ENCODE data around the gene ATG12. TPM values are rescaled to one million over a fixed set of nuclear protein-coding genes. Genes with fewer than 3 reads are reported as not detected.
"Not testable (repeated sequence)": the region's sequence is repeated elsewhere in the genome, so short reads cannot be mapped to it uniquely, and the experiment has no call there.

ATG12 gene
- total RNA-seq, 1 experiment from 2014 or later: 18.9 TPM

DNA sequence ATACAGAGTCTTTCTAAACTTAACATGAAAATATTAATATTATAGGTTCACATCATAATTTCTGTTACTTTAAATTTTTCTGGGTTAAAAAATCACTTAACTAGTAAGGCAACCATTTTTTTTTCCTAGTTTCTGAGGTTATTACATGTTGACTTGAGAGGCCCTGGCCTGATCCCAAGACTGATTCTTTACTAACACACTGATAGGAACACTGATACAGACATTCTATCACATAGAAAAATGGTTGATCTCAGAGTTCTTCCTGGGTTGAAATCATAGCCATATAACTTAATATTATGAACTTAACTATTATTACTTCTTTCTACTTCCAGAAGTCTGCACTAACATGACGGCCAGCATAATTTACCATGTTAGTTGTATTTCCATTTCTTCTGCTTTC lies 43.3 kb upstream of the ATG12 start:
- no peak for DNase-seq
- no peak overlapping the region for H3K27ac ChIP-seq (ENCODE audit: low read length)
- TF ChIP-seq, protein P1, sequence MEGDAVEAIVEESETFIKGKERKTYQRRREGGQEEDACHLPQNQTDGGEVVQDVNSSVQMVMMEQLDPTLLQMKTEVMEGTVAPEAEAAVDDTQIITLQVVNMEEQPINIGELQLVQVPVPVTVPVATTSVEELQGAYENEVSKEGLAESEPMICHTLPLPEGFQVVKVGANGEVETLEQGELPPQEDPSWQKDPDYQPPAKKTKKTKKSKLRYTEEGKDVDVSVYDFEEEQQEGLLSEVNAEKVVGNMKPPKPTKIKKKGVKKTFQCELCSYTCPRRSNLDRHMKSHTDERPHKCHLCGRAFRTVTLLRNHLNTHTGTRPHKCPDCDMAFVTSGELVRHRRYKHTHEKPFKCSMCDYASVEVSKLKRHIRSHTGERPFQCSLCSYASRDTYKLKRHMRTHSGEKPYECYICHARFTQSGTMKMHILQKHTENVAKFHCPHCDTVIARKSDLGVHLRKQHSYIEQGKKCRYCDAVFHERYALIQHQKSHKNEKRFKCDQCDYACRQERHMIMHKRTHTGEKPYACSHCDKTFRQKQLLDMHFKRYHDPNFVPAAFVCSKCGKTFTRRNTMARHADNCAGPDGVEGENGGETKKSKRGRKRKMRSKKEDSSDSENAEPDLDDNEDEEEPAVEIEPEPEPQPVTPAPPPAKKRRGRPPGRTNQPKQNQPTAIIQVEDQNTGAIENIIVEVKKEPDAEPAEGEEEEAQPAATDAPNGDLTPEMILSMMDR (conservative IDR thresholded peaks at IDR 0.05; ENCODE audit: low read depth, low read length): no peak
- no peak for TF ChIP-seq EZH2phosphoT487 (IDR thresholded peaks at IDR 0.05; ENCODE audit: borderline replicate concordance, low read length)
- TF ChIP-seq EZH2 (IDR thresholded peaks at IDR 0.05; ENCODE audit: low read length, unreplicated experiment): no peak
- ChIA-PET POLR2A (ENCODE audit: unreplicated experiment) (no interaction called here), CTCF (no interaction called here)
- intact Hi-C loops (cut with micrococcal nuclease): no loop called here
- H3K4me3 ChIP-seq (ENCODE audit: low read length): no peak overlapping the region
- ATAC-seq: no peak
- H3F3A ChIP-seq (ENCODE audit: low read length, unreplicated experiment): no peaks in the 10 kb centered on the region
- H4K20me1 ChIP-seq (ENCODE audit: low read length): no peaks in the 10 kb centered on the region
- H3K9me3 ChIP-seq (ENCODE audit: low read length): no peaks in the 10 kb centered on the region
- no peaks in the 10 kb centered on the region for H3K4me1 ChIP-seq (ENCODE audit: insufficient read depth, low read length)
- H3K9me2 ChIP-seq (replicated peaks; ENCODE audit: low read length): no peaks in the 10 kb centered on the region
- no TSS peak for BruUV-seq (replicated peaks)
- H3K4me2 ChIP-seq (ENCODE audit: low read length): no peak overlapping the region
- H2AFZ ChIP-seq (ENCODE audit: low read length): no peak overlapping the region
- H3K36me3 ChIP-seq (ENCODE audit: low read depth, low read length): no peaks in the 10 kb centered on the region
- no peaks in the 10 kb centered on the region for H3K27me3 ChIP-seq (ENCODE audit: low read length)
- no peaks in the 10 kb centered on the region for H3K79me2 ChIP-seq (ENCODE audit: low read length)
- H3K9ac ChIP-seq (ENCODE audit: low read length): no peak overlapping the region

DNA sequence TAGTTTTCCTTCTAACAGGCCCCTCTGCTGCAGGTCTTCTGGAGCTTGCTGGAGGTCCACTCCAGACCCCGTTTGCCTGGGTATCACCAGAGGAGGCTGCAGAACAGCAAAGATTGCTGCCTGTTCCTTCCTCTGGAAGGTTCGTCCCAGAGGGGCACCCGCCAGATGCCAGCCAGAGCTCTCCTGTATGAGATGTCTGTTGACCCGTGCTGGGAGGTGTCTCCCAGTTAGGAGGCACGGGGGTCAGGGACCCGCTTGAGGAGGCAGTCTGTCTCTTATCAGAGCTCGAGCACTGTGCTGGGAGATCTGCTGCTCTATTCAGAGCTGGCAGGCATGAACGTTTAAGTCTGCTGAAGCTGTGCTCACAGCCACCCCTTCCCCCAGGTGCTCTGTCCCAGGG lies 41.1 kb upstream of the ATG12 start:
- CTCF ChIA-PET: interaction anchor here (0.6 kb wide), 1 partner anchor 167 kb away, joined by 4 read pairs; no protein-coding TSS in a partner anchor
- POLR2A ChIA-PET (ENCODE audit: unreplicated experiment); BruUV-seq (replicated peaks): not testable (repeated sequence)

GRCh38 chr5:115877342-115877741 lies 36.0 kb upstream of the ATG12 start:
- POLR2A ChIA-PET (ENCODE audit: unreplicated experiment); H3K9ac ChIP-seq (ENCODE audit: low read length); DNase-seq; H3K9me2 ChIP-seq (replicated peaks; ENCODE audit: low read length); BruUV-seq (replicated peaks); H3K9me3 ChIP-seq (ENCODE audit: low read length); intact Hi-C loops (cut with micrococcal nuclease); H3K27me3 ChIP-seq (ENCODE audit: low read length); H3F3A ChIP-seq (ENCODE audit: low read length, unreplicated experiment); CTCF ChIA-PET; H3K36me3 ChIP-seq (ENCODE audit: low read depth, low read length); H3K79me2 ChIP-seq (ENCODE audit: low read length); H3K27ac ChIP-seq (ENCODE audit: low read length); H3K4me2 ChIP-seq (ENCODE audit: low read length); H3K4me3 ChIP-seq (ENCODE audit: low read length); ATAC-seq; H4K20me1 ChIP-seq (ENCODE audit: low read length); H2AFZ ChIP-seq (ENCODE audit: low read length): not testable (repeated sequence)
- H3K4me1 ChIP-seq (ENCODE audit: insufficient read depth, low read length): peaks cover 16% of the 10 kb centered on the region

More for the DNA sequence above, 41.1 kb upstream of the ATG12 start:
- H3F3A ChIP-seq (ENCODE audit: low read length, unreplicated experiment); H3K79me2 ChIP-seq (ENCODE audit: low read length); H3K4me1 ChIP-seq (ENCODE audit: insufficient read depth, low read length); H4K20me1 ChIP-seq (ENCODE audit: low read length); H3K4me2 ChIP-seq (ENCODE audit: low read length); H3K36me3 ChIP-seq (ENCODE audit: low read depth, low read length); H3K9me2 ChIP-seq (replicated peaks; ENCODE audit: low read length); ATAC-seq; H2AFZ ChIP-seq (ENCODE audit: low read length); intact Hi-C loops (cut with micrococcal nuclease); H3K9me3 ChIP-seq (ENCODE audit: low read length); H3K27ac ChIP-seq (ENCODE audit: low read length); H3K9ac ChIP-seq (ENCODE audit: low read length); H3K4me3 ChIP-seq (ENCODE audit: low read length); H3K27me3 ChIP-seq (ENCODE audit: low read length); DNase-seq: not testable (repeated sequence)

GRCh38 chr5:115875447-115875846 lies 34.1 kb upstream of the ATG12 start:
- BruUV-seq (replicated peaks): no TSS peak
- DNase-seq (peak; percentile 4), ATAC-seq (no peak)
- Histone ChIP-seq H4K20me1 (ENCODE audit: low read length) (peaks cover 5% of the 10 kb centered on the region), H3K4me3 (ENCODE audit: low read length) (no peak overlapping the region), H2AFZ (ENCODE audit: low read length) (no peak overlapping the region), H3K4me1 (ENCODE audit: insufficient read depth, low read length) (peaks cover 16% of the 10 kb centered on the region), H3K36me3 (ENCODE audit: low read depth, low read length) (0 out of 2 replicates have a peak, but pooled peaks cover 6% of the 10 kb centered on the region), H3F3A (ENCODE audit: low read length, unreplicated experiment) (no peaks in the 10 kb centered on the region), H3K27ac (ENCODE audit: low read length) (no peak overlapping the region), H3K9me2 (replicated peaks; ENCODE audit: low read length) (no peaks in the 10 kb centered on the region), H3K79me2 (ENCODE audit: low read length) (no peaks in the 10 kb centered on the region), H3K4me2 (ENCODE audit: low read length) (no peak overlapping the region), H3K9me3 (ENCODE audit: low read length) (no peaks in the 10 kb centered on the region), H3K27me3 (ENCODE audit: low read length) (no peaks in the 10 kb centered on the region), H3K9ac (ENCODE audit: low read length) (no peak overlapping the region)
- TF ChIP-seq, protein P1 (conservative IDR thresholded peaks at IDR 0.05; ENCODE audit: low read depth, low read length): peak; percentile 31; the same call in 1 of the 2 replicates
- TF ChIP-seq EZH2phosphoT487 (IDR thresholded peaks at IDR 0.05; ENCODE audit: borderline replicate concordance, low read length) (no peak), EZH2 (IDR thresholded peaks at IDR 0.05; ENCODE audit: low read length, unreplicated experiment) (no peak)
- ChIA-PET CTCF (interaction anchor here (1.0 kb wide), 1 partner anchor 36 kb away, joined by 5 read pairs; no protein-coding TSS in a partner anchor), POLR2A (ENCODE audit: unreplicated experiment) (interaction anchor here (0.6 to 0.7 kb wide), 2 partner anchors 33 to 76 kb away, joined by 3 read pairs; no protein-coding TSS in a partner anchor)
- intact Hi-C loops (cut with micrococcal nuclease): no loop called here

All from PC-3 (cell line).